SK-N-MC (cell line): Measurements from ENCODE around the gene RPAP3.

Experiments
- EZH2 ChIP-seq: fragments of 200-600 bp; sonication (generic); IDR thresholded peaks from one replicate; pipeline ENCODE4 v1.6.1; 2017; ENCODE audit warnings: antibody characterized with exemption
- FOXP2 ChIP-seq: optimal IDR thresholded peaks from 2 replicates; pipeline ENCODE3; 2011; ENCODE audit warnings: mild to moderate bottlenecking, moderate library complexity; ENCODE audit not compliant: insufficient read depth; ENCODE audit errors: extremely low read length, control extremely low read depth
- POLR2AphosphoS5 ChIP-seq: IDR thresholded peaks from 2 replicates; pipeline ENCODE4 v1.6.1; 2012; ENCODE audit warnings: mild to moderate bottlenecking, low read depth, low read length, borderline replicate concordance

GRCh38 chr12:47715393-47715876 lies 9.6 kb upstream of the RPAP3 start:
- TF ChIP-seq EZH2 (no peak), POLR2AphosphoS5 (no peak), FOXP2 (no peak)
